Activated naive CD4-positive, alpha-beta T cell treated with anti-CD3 and anti-CD28 coated beads for 36 hours (primary cell): ENCODE results near the gene HOXD4. TPM values are rescaled to one million over a fixed set of nuclear protein-coding genes. Genes with fewer than 3 reads are reported as not detected.

Experiments used
- CTCF ChIA-PET: fragments of 350-600 bp; sonication (Branson Sonifier 250); formaldehyde crosslinking; loops from one replicate; lab custom pipeline; 2021; ENCODE audit warnings: antibody characterized with exemption; lab: Charles Lee
- DNase-seq: peaks from one replicate; pipeline ENCODE4 v3.0.0-alpha.2; 2020
- H3K27ac Mint-ChIP-seq: one replicate; pipeline ENCODE4 v1.8.0; 2021; ENCODE audit warnings: mild to moderate bottlenecking, mixed read lengths
- H3K27me3 Mint-ChIP-seq: one replicate; pipeline ENCODE4 v1.8.0; 2021; ENCODE audit warnings: low read depth, mixed read lengths
- H3K36me3 Mint-ChIP-seq: one replicate; pipeline ENCODE4 v1.8.0; 2021; ENCODE audit warnings: low read depth, mixed read lengths
- H3K4me1 Mint-ChIP-seq: one replicate; pipeline ENCODE4 v1.8.0; 2021; ENCODE audit warnings: low read depth, mixed read lengths
- H3K4me3 Mint-ChIP-seq: one replicate; pipeline ENCODE4 v1.8.0; 2021; ENCODE audit warnings: mild to moderate bottlenecking, moderate library complexity, mixed read lengths
- H3K9me3 Mint-ChIP-seq: one replicate; pipeline ENCODE4 v1.8.0; 2021; ENCODE audit warnings: mixed read lengths
- intact Hi-C: fragments of 100-400 bp; cut with micrococcal nuclease; formaldehyde crosslinking; loops from one replicate; pipeline ENCODE4 v1.15.1; 2023
- total RNA-seq, 2 experiments: library from RNA; stranded (reverse); gene quantifications; one replicate each; pipeline ENCODE4 v1.2.3, GENCODE V29; 2021

HOXD4 gene
- total RNA-seq, 2 experiments from 2014 or later = not detected

- Mint-ChIP-seq H3K4me1 (peaks cover 24% of the 10 kb centered on the region), H3K4me3 (no peak overlapping the region), H3K27ac (no peak overlapping the region), H3K27me3 (peaks cover 78% of the 10 kb centered on the region), H3K9me3 (no peaks in the 10 kb centered on the region), H3K36me3 (peaks cover 1% of the 10 kb centered on the region)
- no peak for DNase-seq
- intact Hi-C loops = loop anchor here (5.0 kb wide), 2 partner anchors 42 to 1842 kb away; partner anchors contain the start of gene SP9
- CTCF ChIA-PET = interaction anchor here (0.6 to 2.5 kb wide), 2 partner anchors 34 to 197 kb away, joined by 5 read pairs; no protein-coding TSS in a partner anchor
Observed at GRCh38 chr2:176174382-176174823, 23.1 kb downstream of the HOXD4 start.

- H3K9me3 Mint-ChIP-seq = no peaks in the 10 kb centered on the region
- DNase-seq = no peak
- H3K4me3 Mint-ChIP-seq = no peak overlapping the region
- H3K27ac Mint-ChIP-seq = no peak overlapping the region
- CTCF ChIA-PET = interaction anchor here (0.6 to 2.5 kb wide), 3 partner anchors 35 to 280 kb away, joined by 4 to 5 read pairs (median 5); no protein-coding TSS in a partner anchor
- peaks cover 78% of the 10 kb centered on the region for H3K27me3 Mint-ChIP-seq
- H3K36me3 Mint-ChIP-seq = peaks cover 1% of the 10 kb centered on the region
- peaks cover 24% of the 10 kb centered on the region for H3K4me1 Mint-ChIP-seq
- intact Hi-C loops = loop anchor here (5.0 kb wide), 2 partner anchors 43 to 1843 kb away; partner anchors contain the start of gene SP9
Observed at GRCh38 chr2:176174824-176175708, 23.7 kb downstream of the HOXD4 start.

GRCh38 chr2:176175709-176176607, 24.6 kb downstream of the HOXD4 start:
- Mint-ChIP-seq H3K36me3 (peaks cover 1% of the 10 kb centered on the region), H3K4me1 (peaks cover 24% of the 10 kb centered on the region), H3K4me3 (no peak overlapping the region), H3K27me3 (peaks cover 80% of the 10 kb centered on the region), H3K9me3 (no peaks in the 10 kb centered on the region), H3K27ac (no peak overlapping the region)
- no peak for DNase-seq
- intact Hi-C loops = no loop called here
- CTCF ChIA-PET = interaction anchor here (1.0 to 2.5 kb wide), 2 partner anchors 36 to 279 kb away, joined by 4 to 5 read pairs; no protein-coding TSS in a partner anchor

- Mint-ChIP-seq H3K27me3 (peaks cover 76% of the 10 kb centered on the region), H3K4me3 (no peak overlapping the region), H3K36me3 (no peaks in the 10 kb centered on the region), H3K4me1 (peaks cover 18% of the 10 kb centered on the region), H3K9me3 (no peaks in the 10 kb centered on the region), H3K27ac (no peak overlapping the region)
- no peak for DNase-seq
- intact Hi-C loops = no loop called here
- CTCF ChIA-PET = no interaction called here
Observed at GRCh38 chr2:176177580-176178037, 26.3 kb downstream of the HOXD4 start.

- peak overlapping the region; percentile 39 for H3K4me3 Mint-ChIP-seq
- CTCF ChIA-PET = interaction anchor here (0.9 kb wide), 1 partner anchor 476 kb away, joined by 3 read pairs; no protein-coding TSS in a partner anchor
- no peaks in the 10 kb centered on the region for H3K9me3 Mint-ChIP-seq
- no peaks in the 10 kb centered on the region for H3K36me3 Mint-ChIP-seq
- peaks cover 76% of the 10 kb centered on the region for H3K27me3 Mint-ChIP-seq
- intact Hi-C loops = no loop called here
- no peak overlapping the region for H3K27ac Mint-ChIP-seq
- H3K4me1 Mint-ChIP-seq = peaks cover 15% of the 10 kb centered on the region
- DNase-seq = no peak
Observed at GRCh38 chr2:176178038-176178756, 26.8 kb downstream of the HOXD4 start.

- H3K9me3 Mint-ChIP-seq = no peaks in the 10 kb centered on the region
- intact Hi-C loops = no loop called here
- no peak for DNase-seq
- no peak overlapping the region for H3K27ac Mint-ChIP-seq
- H3K4me1 Mint-ChIP-seq = peaks cover 11% of the 10 kb centered on the region
- CTCF ChIA-PET = interaction anchor here (0.9 kb wide), 1 partner anchor 476 kb away, joined by 3 read pairs; no protein-coding TSS in a partner anchor
- H3K4me3 Mint-ChIP-seq = no peak overlapping the region
- H3K36me3 Mint-ChIP-seq = no peaks in the 10 kb centered on the region
- H3K27me3 Mint-ChIP-seq = peaks cover 76% of the 10 kb centered on the region
Observed at GRCh38 chr2:176178757-176179295, 27.5 kb downstream of the HOXD4 start.

GRCh38 chr2:176181551-176181950, 30.2 kb downstream of the HOXD4 start:
- Mint-ChIP-seq H3K36me3 (no peaks in the 10 kb centered on the region), H3K9me3 (no peaks in the 10 kb centered on the region), H3K4me1 (no peaks in the 10 kb centered on the region), H3K27me3 (peaks cover 70% of the 10 kb centered on the region), H3K27ac (no peak overlapping the region), H3K4me3 (no peak overlapping the region)
- intact Hi-C loops = no loop called here
- CTCF ChIA-PET = no interaction called here
- DNase-seq = no peak

GRCh38 chr2:176182671-176183070, 31.3 kb downstream of the HOXD4 start:
- Mint-ChIP-seq H3K27ac (no peak overlapping the region), H3K9me3 (no peaks in the 10 kb centered on the region), H3K4me1 (peaks cover 5% of the 10 kb centered on the region), H3K36me3 (no peaks in the 10 kb centered on the region), H3K27me3 (peaks cover 70% of the 10 kb centered on the region), H3K4me3 (no peak overlapping the region)
- intact Hi-C loops = no loop called here
- CTCF ChIA-PET = no interaction called here
- no peak for DNase-seq

GRCh38 chr2:176184749-176185148, 33.4 kb downstream of the HOXD4 start:
- intact Hi-C loops = no loop called here

GRCh38 chr2:176186024-176186423, 34.7 kb downstream of the HOXD4 start:
- intact Hi-C loops = no loop called here
- Mint-ChIP-seq H3K27me3 (peaks cover 70% of the 10 kb centered on the region), H3K9me3 (no peaks in the 10 kb centered on the region), H3K4me1 (peaks cover 17% of the 10 kb centered on the region), H3K4me3 (no peak overlapping the region), H3K36me3 (no peaks in the 10 kb centered on the region), H3K27ac (no peak overlapping the region)
- no peak for DNase-seq
- CTCF ChIA-PET = interaction anchor here (0.9 kb wide), 1 partner anchor 368 kb away, joined by 3 read pairs; no protein-coding TSS in a partner anchor

More at GRCh38 chr2:176184749-176185148, 33.4 kb downstream of the HOXD4 start:
- no peak overlapping the region for H3K27ac Mint-ChIP-seq
- CTCF ChIA-PET = no interaction called here
- no peak overlapping the region for H3K4me3 Mint-ChIP-seq
- H3K27me3 Mint-ChIP-seq = peaks cover 66% of the 10 kb centered on the region
- peaks cover 17% of the 10 kb centered on the region for H3K4me1 Mint-ChIP-seq
- H3K9me3 Mint-ChIP-seq = no peaks in the 10 kb centered on the region
- no peaks in the 10 kb centered on the region for H3K36me3 Mint-ChIP-seq
- DNase-seq = no peak
